AG04449 (cell line): Measurements from ENCODE around the gene RFX1.
"Not testable (repeated sequence)": the region's sequence is repeated elsewhere in the genome, so short reads cannot be mapped to it uniquely, and the experiment has no call there.

Source experiments
- CTCF ChIA-PET: fragments of 350-600 bp; formaldehyde crosslinking; extraction: SDS; loops from one replicate; lab custom pipeline; 2021; ENCODE audit warnings: antibody characterized with exemption; lab: Yijun Ruan, JAX
- POLR2A ChIA-PET: fragments of 400-600, 350-600 bp; formaldehyde crosslinking; extraction: SDS; loops from one replicate; lab custom pipeline; 2020; ENCODE audit warnings: antibody characterized with exemption, inconsistent platforms; lab: Yijun Ruan, JAX
- DNase-seq: peaks from one replicate; pipeline ENCODE4 v3.0.0-alpha.2; 2010; ENCODE audit warnings: low read depth, low spot score
- H3K4me3 ChIP-seq: 2 replicates; pipeline ENCODE4 v1.5.1; 2011; ENCODE audit warnings: low read depth, mild to moderate bottlenecking, control low read depth, low read length
- CTCF ChIP-seq: IDR thresholded peaks from one replicate; pipeline ENCODE4 v1.5.1; 2011; ENCODE audit warnings: mild to moderate bottlenecking, moderate library complexity, low read length, control low read depth, inconsistent platforms; ENCODE audit not compliant: insufficient read depth; ENCODE audit errors: missing control alignments

Gene RFX1

GRCh38 chr19:14021474-14021873, 15.4 kb upstream of the RFX1 start:
- POLR2A ChIA-PET, result no interaction called here

GRCh38 chr19:14019739-14020138, 13.6 kb upstream of the RFX1 start:
- POLR2A ChIA-PET, DNase-seq, H3K4me3 ChIP-seq: not testable (repeated sequence)
- CTCF ChIA-PET, result interaction anchor here (1.0 to 1.8 kb wide), 3 partner anchors 9 to 55 kb away, joined by 4 to 5 read pairs (median 4); no protein-coding TSS in a partner anchor

More at GRCh38 chr19:14021474-14021873, 15.4 kb upstream of the RFX1 start:
- DNase-seq, result no peak
- no peak overlapping the region for H3K4me3 ChIP-seq
- no peak for TF ChIP-seq CTCF
- CTCF ChIA-PET, result interaction anchor here (0.9 to 2.5 kb wide), 6 partner anchors 10 to 51 kb away, joined by 3 to 11 read pairs (median 4); partner anchors contain the start of genes IL27RA and MISP3

GRCh38 chr19:14019100-14019499, 13.0 kb upstream of the RFX1 start:
- no peak overlapping the region for H3K4me3 ChIP-seq
- no peak for TF ChIP-seq CTCF
- POLR2A ChIA-PET, result no interaction called here
- no peak for DNase-seq
- CTCF ChIA-PET, result interaction anchor here (0.6 to 1.8 kb wide), 4 partner anchors 10 to 110 kb away, joined by 3 to 5 read pairs (median 4); no protein-coding TSS in a partner anchor

- CTCF ChIA-PET, result no interaction called here
- POLR2A ChIA-PET, result interaction anchor here (0.6 kb wide), 1 partner anchor 848 kb away, joined by 4 read pairs; no protein-coding TSS in a partner anchor
- TF ChIP-seq CTCF, result no peak
- DNase-seq, result no peak
- no peak overlapping the region for H3K4me3 ChIP-seq
Measured at GRCh38 chr19:14015524-14016035, 9.5 kb upstream of the RFX1 start.

GRCh38 chr19:14012378-14012915, 6.3 kb upstream of the RFX1 start:
- ChIA-PET POLR2A (no interaction called here), CTCF (no interaction called here)
- no peak overlapping the region for H3K4me3 ChIP-seq
- TF ChIP-seq CTCF, result no peak
- no peak for DNase-seq

GRCh38 chr19:14006766-14007562, 844 bp upstream of the RFX1 start:
- ChIA-PET POLR2A (interaction anchor here (0.7 to 1.1 kb wide), 3 partner anchors 10 to 55 kb away, joined by 3 to 4 read pairs (median 4); partner anchors contain the start of genes DCAF15 and IL27RA), CTCF (interaction anchor here (1.0 to 1.4 kb wide), 4 partner anchors 12 to 106 kb away, joined by 3 to 5 read pairs (median 4); partner anchors contain the start of gene IL27RA)
- peak overlapping the region; percentile 78 for H3K4me3 ChIP-seq
- no peak for TF ChIP-seq CTCF
- DNase-seq, result no peak
